ENCODE results near the gene COX5A.

COX5A gene
- 25.0 to 36.5 reads per million in 2 donors for total RNA-seq

DNA sequence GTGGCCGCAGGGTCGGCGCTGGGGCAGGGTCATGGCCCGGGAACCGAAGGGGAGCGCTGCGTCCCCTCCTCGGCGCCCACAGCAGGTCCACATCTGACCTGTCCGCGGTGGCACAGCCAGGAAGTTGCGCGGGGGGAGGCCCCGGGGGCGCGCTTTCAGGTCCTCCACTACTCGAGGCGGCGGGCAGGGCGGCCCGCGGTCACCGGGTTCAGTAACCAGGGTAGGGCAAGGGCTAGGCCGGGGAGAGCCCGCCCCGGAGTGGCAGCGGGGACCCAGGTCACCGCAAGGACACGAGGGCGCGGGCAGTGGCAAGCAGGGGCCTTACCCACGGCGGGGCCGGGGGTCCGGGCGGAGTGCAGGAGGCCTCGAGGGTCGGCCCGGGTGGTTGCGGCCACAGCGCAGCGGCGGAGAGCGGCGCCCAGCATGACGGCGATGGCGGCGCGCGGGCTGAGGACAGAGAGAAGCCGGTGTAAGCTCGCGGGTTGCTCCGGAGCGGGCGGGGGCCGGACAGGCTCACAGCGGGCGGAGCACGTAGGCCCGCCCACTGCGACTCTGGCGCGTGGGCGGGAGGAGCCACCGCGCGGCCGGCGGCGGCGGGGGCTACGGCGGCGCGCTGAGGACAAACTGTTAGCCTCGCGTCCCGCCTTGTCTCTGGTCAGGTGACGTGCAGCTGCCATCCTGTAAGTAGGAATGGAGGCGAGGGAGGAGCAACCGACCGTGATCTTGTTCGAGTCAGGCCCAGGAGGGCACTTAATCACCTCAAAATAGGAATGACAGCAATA lies at the start of gene COX5A:
TSS of gene COX5A (minus strand) at position 484 of the 782 bp plus-strand sequence. CDS start at position 425, 59 bp downstream.
- DNase-seq = peak; percentile 87

DNA sequence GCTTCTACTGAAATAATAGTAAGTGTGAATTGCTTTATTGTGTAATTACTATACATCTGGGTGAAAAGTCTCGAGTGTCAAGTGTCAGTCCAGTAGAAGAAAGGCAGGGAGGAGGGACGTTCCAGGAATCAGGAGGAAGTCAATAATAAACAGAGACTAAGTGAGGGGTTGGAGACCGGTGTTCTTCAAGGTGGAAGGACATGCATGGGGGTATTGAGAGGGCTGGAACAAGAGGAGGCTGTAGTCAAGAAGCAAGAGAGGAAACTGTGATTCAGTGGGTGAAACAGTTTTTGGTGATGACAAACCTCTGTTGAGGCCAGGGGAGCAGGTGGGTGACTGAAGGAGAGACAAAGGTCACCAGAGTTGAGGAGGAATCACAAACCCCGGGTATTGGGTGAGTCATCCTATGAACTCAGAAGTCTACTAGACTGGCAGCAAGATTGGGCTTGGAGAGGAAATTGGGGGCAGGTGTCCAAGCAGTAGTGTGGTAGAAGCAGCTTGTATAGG lies 45.9 kb upstream of the COX5A start:
- DNase-seq = no peak

DNA sequence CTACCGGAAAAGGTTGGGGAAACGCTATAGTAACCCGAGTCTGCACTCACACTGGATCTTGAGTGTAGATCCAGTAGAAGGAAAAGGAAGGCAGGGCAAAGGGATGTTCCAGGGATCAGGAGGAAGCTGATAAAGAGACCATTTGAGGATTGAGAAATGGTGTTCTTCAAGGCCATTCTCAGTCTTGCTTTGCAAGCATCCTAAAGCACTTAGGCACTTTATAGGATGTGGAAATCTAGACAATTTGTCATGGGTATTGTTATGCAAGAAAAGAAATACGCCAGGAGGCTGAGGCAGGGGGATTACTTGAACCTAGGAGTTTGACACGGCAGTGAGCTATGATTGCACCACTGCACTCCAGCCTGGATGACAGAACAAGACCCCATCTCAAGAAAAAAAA lies 44.3 kb upstream of the COX5A start:
- no peak for DNase-seq

DNA sequence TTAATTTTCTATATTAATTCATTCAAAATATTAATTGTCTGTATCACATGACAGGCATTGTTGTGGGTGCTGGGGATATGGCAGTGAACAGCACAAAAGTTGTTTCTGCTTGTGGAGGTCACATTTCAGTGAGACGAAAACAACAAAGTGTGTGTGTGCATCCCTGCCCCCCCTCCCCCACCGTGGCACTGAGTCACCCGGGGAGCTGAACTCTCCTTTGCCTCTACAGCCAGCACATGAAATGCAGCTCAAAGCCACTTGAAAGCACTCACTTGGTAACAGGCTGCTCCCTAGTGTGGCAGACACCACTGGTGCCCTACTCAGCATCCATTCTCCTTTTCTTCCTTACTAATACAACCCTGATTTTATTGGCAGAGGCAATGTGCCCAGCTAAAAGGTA lies 40.6 kb upstream of the COX5A start:
- DNase-seq = no peak

DNA sequence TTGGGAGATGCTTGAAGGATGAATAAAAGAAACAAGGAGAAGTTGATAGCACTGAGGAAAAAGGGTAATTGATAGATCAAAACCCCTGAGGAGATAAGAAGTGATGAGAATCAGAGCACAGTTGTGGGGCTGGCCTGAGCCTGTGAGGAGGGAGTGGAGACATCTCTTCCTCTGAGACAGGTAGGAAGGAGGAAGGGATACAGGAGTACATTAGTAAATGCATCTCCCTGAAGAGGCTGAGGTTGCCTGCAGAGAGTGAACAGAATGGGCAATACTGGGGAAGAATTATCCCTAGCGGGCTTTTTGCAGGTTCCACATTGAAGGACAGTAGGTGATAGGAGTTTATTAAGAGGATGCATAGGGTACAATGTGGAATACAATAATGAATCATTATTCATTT lies 40.2 kb upstream of the COX5A start:
- DNase-seq = no peak

DNA sequence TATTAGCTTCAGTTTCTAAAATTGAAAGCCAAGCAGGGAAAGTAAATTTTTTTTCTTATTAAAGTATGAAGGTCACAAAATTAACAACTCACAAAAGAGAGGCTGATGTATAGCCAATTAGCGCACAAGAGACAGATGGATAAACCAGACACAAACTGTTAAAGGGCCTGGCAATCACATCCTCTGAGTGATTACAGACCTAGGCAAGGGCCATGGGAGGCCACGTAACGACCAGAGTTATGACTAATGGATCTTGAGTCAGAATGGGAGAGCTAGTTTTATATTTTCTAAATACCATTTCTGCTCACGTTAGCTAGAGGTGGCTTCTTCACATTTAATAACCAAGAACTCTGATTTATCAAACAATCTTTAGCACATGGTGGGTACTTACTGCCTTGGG lies 39.7 kb upstream of the COX5A start:
- DNase-seq = no peak

DNA sequence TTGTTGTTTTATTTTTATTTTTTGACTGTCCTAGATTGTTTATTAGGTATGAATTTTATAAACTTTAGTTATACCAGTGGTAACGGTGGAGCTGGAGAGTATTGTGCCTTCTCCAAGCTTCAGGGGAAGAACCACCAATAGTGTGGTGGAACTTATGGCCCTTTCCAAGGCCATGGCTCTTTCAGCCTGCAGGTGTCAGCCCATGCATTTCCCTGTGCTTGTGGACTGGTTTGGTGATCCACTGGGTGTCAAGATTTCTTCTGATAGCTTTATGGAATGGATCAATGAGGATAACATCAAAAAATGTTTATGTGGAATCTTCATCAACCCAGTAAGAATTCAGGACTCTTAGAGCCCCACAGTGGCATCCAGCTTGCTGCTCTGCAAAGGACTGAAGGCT lies 38.3 kb upstream of the COX5A start:
- no peak for DNase-seq

DNA sequence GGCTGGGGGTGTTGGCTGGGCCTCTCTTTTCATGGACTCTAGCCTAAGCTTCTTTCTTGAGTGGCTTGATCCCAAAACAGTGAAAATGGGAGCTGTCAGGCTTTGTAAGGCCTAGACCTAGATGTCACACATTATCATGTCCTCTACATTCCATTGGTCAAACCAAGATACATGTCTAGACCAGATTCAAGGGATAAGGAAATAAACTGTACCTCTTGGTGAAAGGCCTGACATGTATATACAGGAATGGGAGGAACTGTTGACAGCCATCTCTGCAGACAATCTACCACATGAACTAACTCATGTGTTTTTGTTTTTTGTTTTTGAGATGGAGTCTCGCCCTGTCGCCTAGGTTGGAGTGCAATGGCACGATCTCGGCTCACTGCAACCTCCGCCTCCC lies 29.8 kb upstream of the COX5A start:
- no peak for DNase-seq

DNA sequence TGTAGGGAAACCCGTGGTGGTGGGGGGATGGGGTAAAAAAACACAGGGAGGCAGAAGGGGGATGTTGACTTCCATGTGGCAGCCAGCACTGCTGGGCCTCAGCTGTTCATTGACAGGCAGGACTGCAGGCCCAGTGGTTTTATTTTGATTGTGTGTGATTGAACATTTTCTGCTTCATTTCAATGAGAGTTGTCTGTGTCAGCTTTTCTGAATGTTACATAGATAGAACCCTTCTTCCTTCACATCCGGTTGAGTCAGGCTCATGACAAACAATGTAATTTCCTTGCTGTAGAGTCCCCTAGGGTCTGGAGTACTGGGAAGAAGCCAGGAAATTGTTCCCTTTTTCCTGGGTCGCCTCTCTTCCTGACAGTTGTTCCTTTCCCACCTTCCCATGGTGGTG lies 26.9 kb upstream of the COX5A start:
- DNase-seq = no peak

DNA sequence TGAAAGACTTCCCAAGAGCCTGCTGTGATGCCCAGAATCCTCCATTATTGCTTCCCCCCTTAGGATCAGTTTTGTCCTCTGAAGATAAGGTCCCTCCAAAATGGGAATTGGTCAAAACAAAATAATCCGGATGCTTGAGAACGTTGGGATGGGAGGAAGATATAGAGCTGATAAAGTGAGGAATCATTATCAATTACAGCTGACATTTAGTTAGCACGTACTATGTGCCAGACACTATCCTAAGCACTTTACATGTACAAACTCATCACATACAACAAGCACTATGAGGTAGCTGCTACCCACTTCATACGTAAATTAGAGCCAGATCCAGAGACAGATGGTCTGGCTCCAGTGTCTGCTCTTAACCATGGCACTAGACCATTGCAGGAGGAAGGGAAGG lies 25.3 kb upstream of the COX5A start:
- no peak for DNase-seq

DNA sequence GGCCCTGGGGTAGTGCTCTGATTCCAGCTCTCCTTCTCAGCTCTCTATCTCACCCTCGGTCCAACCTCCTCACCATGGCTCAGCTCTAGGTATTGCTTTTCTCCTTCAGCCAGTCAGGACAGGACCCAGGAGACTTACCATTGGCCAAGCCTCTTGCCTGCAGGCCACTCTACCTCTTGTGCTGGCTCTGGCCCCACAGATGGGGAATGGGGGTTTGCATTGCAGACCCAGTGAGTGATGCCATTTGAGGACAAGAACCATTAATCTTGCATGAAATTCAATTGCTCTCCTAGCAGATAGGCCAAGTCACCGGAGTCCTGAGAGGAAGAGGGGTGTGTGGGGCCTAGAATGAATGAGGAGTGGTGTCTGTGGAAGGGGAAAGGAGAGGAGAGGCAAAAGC lies 24.8 kb upstream of the COX5A start:
- DNase-seq = no peak

DNA sequence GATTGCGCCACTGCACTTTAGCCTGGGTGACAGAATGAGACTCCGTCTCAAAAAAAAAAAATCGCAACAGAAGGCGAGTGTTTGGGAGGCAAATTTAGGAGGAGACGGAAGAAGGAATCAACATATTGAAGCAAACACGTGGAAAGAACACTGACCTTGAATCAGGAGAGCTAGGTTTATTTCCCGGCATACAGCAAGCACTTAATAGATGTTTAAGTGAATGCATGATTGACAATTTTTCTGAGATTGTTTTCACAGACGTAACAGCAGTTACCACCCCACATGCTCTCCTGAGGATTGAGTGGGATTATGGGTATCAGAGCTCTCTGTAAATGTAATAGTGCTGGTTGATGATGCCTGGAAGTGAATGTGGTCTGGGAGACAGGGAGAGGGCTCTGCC lies 24.3 kb upstream of the COX5A start:
- DNase-seq = no peak

DNA sequence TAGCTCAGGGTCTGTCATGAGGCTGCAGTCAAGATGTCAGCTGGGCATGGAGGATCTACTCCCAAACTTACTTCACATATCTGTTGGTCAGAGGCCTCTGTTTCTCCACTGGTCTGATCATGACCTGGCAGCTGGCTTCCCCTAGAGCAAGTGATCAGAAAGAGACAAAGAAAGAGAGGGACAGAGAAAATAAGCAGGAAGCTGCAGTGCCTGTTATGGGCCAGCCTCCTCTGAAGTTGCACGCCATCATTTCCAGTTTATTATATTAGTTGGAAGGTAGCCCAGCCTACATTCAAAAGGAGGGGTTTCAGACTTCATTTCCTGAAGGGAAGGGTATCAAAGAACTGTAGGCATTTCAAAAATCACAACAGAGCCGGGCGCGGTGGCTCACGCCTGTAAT lies 23.7 kb upstream of the COX5A start:
- no peak for DNase-seq

DNA sequence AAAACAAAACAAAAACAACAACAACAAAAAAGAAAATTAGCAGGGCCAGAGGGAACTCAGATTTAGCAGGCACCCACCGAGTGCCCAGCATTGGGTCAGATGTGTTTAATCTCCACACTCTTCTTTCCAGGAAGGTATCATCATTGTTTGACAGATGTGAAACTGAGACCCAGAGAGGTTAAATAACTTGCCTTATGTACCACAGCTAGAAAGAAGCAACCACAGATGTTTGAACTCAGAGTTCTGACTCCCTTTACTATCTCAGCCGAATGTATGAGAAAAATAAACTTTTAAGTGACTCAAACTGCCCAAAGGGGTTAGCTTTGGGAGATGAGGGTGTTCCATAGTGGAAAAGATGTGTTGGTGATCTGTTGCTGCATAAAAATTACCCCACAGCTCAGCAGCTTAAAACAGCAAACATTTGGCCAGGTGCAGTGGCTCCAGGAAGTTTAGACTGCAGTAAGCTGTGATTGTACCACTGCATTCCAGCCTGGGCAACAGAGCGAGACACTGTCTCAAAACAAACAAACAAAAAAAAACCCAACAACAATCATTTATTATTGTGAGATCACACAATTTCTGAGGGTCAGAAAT lies 23.2 kb upstream of the COX5A start:
- DNase-seq = no peak

DNA sequence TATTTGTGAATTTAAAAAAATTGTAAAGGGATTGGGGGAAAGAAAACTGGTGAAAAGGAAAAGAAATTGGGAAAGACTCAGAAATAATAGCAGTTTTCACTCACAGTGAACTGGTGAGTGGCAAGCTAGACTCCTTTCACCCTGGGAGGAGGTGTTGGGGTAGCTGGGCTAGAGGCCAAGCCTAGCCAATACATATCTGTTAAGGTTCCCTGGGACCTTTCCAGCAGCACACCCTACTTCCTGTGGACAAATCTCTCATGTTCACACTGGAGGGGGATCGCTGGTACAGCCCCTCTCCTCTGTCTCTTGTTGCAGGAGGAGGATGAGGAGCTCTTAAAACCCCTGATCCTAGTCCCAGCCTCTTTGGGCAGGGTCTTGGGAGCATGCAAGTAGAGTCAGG lies 22.4 kb upstream of the COX5A start:
- DNase-seq = no peak

DNA sequence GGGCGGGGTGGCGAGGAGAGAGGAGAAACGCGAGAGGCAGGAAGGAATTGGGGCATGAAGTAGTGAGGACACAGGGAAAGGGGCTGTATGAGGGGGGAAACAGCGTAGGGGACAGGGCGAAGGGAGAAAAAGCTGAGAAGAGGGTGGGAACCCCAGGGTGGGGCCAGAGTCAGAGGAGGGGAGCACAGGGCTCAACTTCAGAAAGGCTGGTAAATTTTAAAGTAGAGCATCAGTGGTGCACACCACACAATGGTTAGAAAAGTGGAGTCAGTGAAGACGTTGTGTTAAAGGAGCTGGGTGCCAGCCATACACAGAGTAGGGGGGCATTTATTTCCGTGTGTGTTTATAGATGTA lies 21.7 kb upstream of the COX5A start:
- no peak for DNase-seq

DNA sequence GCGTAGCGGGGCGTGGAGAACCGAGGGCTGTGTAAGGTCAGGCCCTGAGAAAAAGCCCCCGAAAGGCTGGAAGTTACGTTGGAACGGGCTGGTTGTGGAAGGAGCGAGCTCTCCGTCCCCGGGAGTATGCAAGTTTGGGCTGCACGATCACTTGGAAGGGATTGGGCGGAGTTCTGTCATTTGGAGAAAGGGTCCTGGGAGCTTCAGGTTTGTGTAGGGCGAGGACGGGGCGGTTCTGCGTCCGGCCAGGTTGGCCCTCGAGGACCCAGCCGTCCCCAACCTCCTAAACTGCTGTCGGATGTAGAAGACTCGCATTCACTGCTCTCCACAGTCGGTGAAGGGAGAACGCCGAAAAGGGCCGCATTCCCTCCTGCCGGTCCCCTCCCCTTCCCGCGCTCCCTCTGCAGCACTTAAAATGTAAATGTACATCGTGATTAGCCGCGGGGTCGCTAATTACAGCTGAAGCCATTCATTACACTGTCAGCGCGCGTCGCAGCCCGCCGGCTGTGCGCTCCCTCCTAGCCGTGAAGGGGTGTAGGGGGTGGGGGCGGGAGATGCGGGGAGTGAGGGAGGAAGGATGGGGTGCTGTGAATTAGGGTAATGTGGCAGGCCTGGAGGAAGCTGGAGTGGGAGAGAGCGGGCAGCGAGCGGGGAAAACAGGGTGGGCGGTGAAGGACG lies 21.2 kb upstream of the COX5A start:
- DNase-seq = no peak

DNA sequence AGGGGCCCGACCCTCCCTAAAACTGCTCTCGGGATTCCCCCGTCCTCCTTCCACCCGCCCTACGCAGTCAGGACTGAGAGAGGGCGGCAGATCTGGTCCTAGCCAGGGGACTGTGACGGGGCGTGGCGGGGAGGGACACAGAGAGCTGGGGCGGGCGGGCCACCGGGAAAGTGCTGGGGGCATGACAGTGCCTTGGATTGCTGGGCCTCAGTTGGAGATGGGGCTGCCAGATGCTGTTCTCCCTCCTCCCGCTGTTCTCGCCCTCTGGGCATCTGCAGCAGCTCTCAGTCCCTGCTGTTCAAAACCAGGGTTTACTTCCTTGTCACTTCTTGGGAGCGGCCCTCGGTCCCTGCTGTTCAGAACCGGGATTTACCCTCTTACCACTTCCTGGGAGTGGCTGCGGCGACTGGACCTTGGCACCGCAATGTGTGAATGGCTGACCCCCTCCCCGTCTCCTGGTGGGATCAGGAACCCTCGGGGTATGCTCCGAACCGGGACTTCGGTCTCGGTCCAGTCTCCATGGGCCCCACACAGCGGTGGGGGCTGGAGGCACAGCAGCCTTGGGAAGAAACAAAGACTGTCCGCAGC lies 20.5 kb upstream of the COX5A start:
- DNase-seq = no peak

DNA sequence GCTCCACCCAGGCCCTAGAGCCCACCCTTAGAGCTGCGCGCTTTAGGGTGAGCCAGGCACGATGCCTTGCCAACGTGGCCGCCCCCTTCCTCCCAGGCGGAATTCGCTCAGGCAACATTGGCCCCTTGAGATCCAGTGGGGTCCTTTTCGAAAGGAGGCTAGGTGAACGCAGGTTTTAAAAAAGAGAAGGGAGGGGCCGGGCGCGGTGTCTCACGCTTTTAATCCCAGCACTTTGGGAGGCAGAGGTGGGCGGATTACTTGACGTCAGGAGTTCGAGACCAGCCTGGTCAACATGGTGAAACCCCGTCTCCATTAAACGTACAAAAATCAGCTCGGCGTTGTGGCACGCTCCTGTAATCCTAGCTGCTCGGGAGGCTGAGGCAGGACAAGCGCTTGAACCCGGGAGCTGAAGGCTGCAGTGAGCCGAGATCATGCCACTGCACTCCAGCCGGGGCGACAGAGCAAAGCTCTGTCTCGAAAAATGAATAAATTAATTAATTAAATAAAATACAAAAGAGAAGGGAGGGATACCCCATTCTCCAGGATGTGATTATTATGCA lies 19.7 kb upstream of the COX5A start:
- DNase-seq = no peak

DNA sequence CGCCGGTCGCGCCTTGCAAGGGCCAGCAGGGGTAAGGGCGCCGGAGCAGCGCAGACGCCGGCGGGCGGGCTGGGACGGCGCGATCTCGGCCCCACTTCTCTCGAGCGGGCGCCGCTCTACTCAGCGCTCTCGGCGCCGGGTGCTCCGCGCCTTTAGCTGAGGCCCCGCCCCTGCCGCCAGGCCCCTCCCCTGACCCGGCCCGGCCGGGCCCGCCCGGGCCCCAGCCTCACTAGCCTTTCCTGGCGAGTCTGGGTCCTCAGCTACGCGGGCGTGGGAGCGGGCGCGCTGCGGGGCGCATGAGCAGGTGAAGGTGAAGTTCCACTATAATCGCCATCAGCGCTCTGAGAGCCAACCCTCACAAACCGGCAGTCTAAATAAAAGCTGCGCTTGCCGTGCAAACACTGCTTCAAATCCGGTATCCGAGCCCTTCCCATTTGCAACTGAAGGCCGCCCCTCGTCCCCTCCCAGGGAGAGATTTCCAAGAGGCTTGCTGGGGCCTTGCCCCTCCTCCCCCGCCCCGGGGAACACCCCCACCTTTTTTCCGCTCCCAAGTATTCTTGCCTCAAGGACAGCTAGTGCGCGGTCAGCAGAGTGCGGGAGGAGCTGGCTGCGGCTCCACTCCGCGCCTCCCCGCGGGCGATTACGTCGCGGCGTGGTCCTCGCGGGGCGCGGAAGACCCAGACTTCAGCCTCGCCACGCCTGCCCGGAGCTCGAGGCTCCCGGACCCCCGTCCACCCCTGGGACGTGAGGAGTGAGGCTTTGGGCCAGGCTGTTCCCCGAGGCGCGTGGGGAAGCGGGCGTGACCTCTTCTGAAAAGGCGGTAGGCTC lies 19.0 kb upstream of the COX5A start, which contains the start of gene RPP25:
TSS of gene RPP25 (minus strand) at position 125 of the 828 bp plus-strand sequence. CDS start 189 bp downstream, outside the sequence.
- peak; percentile 43 for DNase-seq

DNA sequence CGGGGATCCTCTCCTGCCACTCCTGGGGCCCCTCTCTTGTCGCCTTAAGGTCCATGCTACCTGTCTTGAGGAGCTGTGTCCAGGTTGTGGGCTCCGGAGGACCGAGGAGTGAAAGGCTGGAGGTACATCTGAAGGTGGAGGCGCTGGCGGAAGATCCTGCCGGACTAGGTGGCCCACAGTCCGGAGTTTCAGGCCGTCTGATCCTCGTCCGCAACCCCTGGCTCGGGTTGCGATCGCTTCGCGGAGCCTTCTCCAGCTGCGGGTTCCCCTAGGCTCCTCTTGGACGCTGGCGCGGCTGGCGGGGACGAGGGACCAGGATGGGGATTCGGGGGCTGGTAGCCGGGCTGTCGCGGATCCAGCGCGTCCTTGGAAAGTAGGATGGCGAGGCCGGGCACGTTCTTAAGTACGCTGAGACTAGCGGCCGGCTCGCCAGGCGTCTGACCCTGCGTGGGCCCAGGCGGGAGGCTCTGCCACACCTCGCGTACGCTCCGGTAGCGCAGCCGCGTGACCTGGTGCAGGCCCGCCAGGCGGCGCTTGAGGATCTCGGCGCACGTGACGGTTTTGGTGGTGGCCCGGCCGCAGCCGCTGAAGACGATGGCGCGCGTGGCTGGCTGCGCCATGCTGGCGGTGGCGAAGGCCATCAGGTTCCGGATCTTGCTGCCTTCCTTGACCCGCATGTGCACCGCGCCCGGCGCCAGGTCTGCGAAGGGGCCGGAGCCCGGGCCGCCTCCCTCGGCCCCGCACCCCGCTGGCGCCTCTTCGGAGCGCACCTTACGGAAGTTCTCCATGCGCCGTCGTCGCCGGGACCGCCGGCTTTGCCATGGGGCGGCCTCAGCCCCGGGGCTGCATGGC lies 18.1 kb upstream of the COX5A start:
- peak; percentile 31 for DNase-seq

Data from activated gamma-delta T cell (primary cell).